HuH-7.5 (cell line): Measurements from ENCODE around the gene KNDC1.

Experiments
- DNase-seq: peaks from one replicate; pipeline ENCODE4 v3.0.0; 2011; ENCODE audit warnings: low spot score

The KNDC1 gene

GRCh38 chr10:133195096-133195495 is 35.1 kb downstream of the KNDC1 start:
- no peak for DNase-seq

GRCh38 chr10:133195611-133196010 is 35.6 kb downstream of the KNDC1 start:
- no peak for DNase-seq

- DNase-seq: no peak
Observed at GRCh38 chr10:133196221-133196915, 36.3 kb downstream of the KNDC1 start.

- DNase-seq: no peak
Observed at GRCh38 chr10:133196936-133197758, 37.1 kb downstream of the KNDC1 start.

GRCh38 chr10:133197786-133198185 is 37.8 kb downstream of the KNDC1 start:
- no peak for DNase-seq

- DNase-seq: no peak
Observed at GRCh38 chr10:133198206-133198605, 38.2 kb downstream of the KNDC1 start.

- no peak for DNase-seq
Observed at GRCh38 chr10:133198621-133199487, 38.8 kb downstream of the KNDC1 start.

- DNase-seq: no peak
Observed at GRCh38 chr10:133199488-133199885, 39.5 kb downstream of the KNDC1 start.

- DNase-seq: no peak
Observed at GRCh38 chr10:133199992-133200611, 40.1 kb downstream of the KNDC1 start.

- DNase-seq: no peak
Observed at GRCh38 chr10:133200621-133201031, 40.6 kb downstream of the KNDC1 start.

GRCh38 chr10:133201151-133201947 is 41.3 kb downstream of the KNDC1 start:
- DNase-seq: no peak

- DNase-seq: no peak
Observed at GRCh38 chr10:133201948-133202725, 42.1 kb downstream of the KNDC1 start.

- DNase-seq: no peak
Observed at GRCh38 chr10:133202778-133203651, 43.0 kb downstream of the KNDC1 start.

- DNase-seq: no peak
Observed at GRCh38 chr10:133203652-133204195, 43.7 kb downstream of the KNDC1 start.

- no peak for DNase-seq
Observed at GRCh38 chr10:133204226-133205015, 44.4 kb downstream of the KNDC1 start.

GRCh38 chr10:133205146-133205545 is 45.1 kb downstream of the KNDC1 start:
- DNase-seq: no peak

GRCh38 chr10:133206356-133207040 is 46.5 kb downstream of the KNDC1 start:
- DNase-seq: no peak
